HG03039 (cell line): Measurements from ENCODE around the gene FILIP1L.
"Not testable (repeated sequence)": the region's sequence is repeated elsewhere in the genome, so short reads cannot be mapped to it uniquely, and the experiment has no call there.

Experiments used
- ATAC-seq: cut with Tn5 transposase; IDR thresholded peaks from one replicate; pipeline ENCODE4 v1.9.1; 2021; ENCODE audit warnings: mild to moderate bottlenecking, moderate library complexity; ENCODE audit not compliant: unreplicated experiment

The FILIP1L gene

DNA sequence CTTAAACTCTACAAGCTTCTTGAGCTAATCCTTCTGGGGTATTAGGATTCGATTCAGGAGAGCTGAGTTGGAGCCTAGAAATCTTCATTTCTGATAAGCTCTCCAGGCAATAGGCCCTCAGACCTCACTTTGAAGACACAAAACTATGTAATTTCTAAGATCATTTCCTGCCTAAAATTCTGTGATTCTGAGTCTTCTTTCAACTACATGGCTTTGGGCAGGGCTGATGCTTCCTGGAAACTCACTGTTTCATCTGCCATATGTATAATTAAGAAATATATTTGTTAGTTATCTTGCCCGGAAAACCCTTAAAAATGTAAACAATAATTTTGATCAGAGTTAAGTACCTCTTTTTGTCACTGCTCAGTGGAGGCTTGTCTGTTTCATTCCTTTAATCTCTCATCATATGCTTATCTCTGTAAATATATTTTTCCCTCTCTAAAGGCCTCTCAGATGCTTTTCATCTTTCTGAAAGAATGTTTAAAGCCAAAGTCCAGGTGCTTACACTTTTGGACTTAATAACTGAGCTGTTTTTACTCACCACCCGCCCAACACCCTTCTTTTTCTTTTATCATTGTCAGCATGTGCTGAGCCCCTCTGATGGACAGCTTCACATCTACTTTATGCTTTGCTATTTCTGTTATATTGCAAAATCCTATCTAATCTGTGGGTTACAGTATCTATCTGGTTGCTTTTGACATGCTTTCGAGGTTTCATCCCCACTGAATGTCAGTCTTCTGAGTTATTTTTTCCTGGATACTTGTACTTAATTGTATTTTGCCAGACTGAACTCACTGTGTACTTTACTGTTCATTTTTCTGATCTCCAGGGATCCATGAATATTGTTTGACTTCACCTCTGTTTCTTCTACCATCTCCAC, 38.2 kb downstream of the FILIP1L start:
- ATAC-seq = no peak

GRCh38 chr3:100075196-100075595, 39.1 kb downstream of the FILIP1L start:
- ATAC-seq = no peak

- no peak for ATAC-seq
Measured at GRCh38 chr3:100073714-100074307, 40.5 kb downstream of the FILIP1L start.

GRCh38 chr3:100073049-100073713, 41.1 kb downstream of the FILIP1L start:
- no peak for ATAC-seq

DNA sequence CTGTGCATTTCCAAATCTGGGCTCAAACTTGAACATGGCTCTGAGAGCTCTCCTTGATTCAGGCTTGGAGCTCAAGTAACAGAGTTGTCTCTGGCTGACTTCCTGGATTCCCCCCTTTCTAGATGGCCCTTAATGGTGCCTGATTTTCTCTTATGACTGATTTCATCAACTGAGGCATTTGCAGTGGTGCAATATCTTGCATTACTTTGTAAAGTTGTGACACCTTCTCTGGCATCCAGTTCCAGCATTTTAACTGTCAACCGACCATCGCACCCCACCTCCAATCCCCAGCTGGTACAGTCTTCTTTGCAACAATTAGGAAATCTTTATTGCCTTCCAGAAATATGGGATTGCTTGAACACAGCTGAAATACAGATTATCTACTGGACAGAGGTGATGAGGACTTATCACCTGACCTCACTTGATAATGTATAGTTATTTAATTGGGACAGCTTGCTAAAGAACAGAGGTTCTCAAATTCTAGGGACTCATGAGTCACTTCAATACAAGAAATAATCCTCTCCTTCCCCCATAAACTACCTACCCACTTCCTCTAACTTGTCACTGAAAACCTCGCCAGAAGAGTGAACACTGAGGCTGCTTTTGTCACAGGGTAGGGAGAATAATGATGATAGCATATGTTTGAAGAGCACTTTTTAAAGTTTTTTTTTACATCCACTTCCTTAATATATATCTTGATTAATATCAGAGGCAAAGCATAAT, 41.8 kb downstream of the FILIP1L start:
- no peak for ATAC-seq

DNA sequence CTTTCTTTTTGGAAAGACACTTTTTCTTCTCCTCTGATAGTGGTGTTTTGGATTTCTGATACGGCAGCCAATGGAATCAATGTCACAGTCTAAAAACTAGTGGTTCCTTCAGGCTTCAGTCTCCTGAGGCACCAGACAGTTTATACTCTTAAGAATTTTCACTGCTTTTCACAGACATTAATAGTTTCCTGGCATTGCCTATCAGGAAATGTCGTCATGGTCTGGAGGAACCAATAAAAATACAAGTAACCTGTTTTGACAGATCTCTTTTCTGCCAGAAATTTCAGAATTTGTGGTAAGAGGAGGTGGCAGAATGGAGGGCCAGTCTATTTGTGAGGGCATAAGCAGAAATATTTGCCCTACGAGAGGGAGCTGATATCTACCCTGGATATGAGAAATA, 44.8 kb downstream of the FILIP1L start:
- no peak for ATAC-seq

GRCh38 chr3:100068826-100069225, 45.5 kb downstream of the FILIP1L start:
- ATAC-seq = peak; percentile 69

- no peak for ATAC-seq
Measured at GRCh38 chr3:100067589-100067988, 46.7 kb downstream of the FILIP1L start.

GRCh38 chr3:100063929-100064461, 50.3 kb downstream of the FILIP1L start:
- ATAC-seq = no peak

DNA sequence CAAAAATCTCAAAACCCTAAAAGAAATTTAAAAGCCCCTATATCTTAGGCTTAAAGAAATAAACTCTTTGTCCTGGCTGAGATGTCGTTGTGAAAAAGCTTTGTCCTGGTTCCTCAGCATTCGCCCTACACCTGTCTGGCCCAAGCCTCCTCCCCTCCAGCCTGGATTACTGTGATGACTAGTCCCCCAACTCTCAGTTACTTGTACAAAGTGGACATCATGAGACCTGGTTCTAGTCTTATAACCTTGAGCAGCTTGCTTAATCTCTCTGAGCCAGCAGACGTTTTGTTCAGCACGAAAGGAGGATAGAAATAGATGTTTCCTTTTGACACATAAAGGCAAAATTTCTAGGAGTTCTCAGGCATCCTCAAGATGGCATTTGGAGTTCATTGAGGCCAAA, 51.6 kb downstream of the FILIP1L start:
- no peak for ATAC-seq

DNA sequence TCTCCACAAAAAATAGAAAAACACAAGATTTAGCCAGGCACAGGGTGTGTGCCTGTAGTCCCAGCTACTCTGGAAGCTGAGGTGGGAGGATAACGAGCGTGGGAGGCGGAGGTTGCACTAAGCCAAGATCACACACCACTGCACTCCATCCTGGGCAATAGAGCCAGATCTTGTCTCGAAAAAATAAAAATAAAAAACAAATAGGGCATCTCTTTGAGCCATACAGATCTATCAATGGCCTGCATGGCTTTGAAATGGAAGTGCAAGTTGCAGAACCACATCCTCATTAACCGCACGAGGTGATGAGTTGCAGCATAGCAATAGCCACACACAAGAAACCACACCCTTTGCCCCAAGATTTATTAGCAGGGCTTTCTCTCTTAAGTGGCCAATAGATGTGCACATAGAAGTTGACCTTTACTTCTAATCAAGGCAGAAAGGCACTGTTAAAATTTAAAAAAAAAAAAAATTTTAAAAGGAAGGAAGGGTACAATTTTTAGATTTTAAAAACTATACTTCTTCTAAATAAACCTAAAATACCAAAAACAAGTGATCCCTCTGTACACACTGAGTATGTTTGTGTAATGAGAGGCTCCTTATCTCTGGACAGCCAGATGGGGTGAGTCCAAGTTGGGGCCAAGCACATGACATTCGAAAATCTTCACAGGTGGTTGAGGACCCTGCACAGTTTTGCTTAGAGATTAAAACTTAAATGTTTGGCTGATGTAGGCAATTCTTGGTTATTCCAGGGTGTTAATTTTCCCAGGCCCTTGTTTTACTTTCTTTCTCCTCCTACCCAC, 53.4 kb downstream of the FILIP1L start:
- ATAC-seq = no peak

GRCh38 chr3:100059472-100059871, 54.8 kb downstream of the FILIP1L start:
- ATAC-seq = no peak

DNA sequence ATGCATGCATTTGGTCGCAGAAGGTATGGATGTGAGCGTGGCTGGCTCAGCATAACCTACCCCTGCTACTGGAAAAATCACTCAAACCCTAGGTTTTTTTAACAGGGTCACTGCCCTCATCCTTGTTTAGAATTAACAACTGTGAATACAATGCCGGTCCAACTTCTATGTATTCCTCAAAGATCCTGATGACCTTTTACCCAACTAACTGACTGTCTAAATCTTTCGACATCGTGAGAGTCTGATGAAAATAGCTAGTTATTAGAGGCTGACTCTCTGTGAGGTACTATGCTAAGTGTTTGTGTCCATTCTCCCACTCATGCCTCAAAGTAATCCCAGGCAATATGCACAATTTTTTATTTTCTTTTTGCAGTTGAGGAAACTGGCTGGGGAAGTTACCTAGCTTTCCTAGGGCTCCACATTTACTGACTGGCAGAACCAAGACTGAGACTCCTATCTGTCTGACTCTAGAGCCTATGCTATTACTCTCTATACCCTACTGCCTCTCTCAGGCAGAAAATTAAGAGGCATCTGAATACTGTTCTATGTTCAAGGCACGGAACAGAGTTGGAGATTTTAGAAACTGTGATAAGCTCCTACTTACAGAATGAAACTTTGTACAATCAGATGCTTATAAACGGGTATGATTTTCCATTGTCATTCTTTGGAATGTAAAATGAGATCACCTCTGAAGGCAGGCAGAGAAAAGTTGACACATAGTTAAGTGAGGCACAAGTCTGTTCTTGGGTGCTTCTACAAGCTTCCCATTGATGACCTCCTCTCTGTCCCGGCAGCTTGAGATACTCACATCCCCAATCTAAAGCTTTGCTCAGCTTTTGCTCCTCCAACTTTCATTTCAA, 56.4 kb downstream of the FILIP1L start:
- no peak for ATAC-seq

GRCh38 chr3:100053951-100054620, 60.2 kb downstream of the FILIP1L start:
- no peak for ATAC-seq

DNA sequence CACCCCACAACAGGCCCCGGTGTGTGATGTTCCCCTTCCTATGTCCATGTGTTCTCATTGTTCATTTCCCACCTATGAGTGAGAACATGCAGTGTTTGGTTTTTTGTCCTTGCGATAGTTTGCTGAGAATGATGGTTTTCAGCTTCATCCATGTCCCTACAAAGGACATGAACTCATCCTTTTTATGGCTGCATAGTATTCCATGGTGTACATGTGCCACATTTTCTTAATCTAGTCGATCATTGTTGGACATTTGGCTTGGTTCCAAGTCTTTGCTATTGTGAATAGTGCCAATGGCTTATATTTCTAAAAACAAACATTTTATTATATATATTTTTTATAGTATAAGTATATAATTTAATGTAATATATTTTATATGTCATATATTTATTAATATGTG, 62.8 kb downstream of the FILIP1L start:
- ATAC-seq = not testable (repeated sequence)

DNA sequence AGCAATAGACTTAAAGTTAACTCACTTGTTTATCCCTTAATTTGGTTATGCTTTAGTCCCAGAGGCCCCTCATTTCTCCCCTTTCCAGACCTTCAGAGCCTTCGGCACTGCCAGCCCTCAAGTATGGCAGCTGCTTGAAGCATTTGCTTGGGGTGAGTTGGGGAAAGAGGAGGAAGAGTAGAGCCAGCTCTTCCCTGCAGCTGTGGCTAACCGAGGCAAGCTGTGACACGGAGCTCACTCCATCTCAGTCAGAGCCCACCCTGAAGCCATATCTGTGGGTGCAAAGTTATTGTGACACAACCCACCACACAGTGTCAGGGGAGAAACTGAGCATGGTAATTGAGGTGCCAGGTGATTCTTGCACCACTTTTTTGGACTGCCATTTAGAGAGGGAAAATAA, 66.1 kb downstream of the FILIP1L start:
- ATAC-seq = no peak

- ATAC-seq = peak; percentile 77
Measured at GRCh38 chr3:100047455-100048141, 66.7 kb downstream of the FILIP1L start.

DNA sequence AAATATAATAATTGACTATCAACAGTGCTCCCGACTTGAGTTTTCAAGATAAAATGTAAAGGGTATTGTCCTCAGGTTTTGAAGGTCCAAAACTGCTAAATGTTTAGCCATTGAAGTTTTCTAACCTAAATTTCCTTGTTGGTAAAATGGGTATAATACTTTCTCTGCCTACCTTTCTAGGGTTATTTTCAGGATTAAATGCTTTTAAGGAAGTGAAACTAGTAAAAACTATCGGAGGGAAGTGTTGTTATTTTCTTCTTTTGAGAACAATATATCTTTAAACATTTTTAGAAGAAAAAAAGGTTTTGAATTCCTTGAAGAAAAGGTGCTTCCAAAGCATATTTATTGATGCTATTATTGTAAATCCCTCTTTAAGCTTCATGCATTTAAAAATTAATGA, 67.3 kb downstream of the FILIP1L start:
- ATAC-seq = no peak
